K562 (cell line): ENCODE results near the gene RPH3AL. TPM values are rescaled to one million over a fixed set of nuclear protein-coding genes. Genes with fewer than 3 reads are reported as not detected.
A peak's percentile ranks its signal among the peaks of the same experiment; 100 is the strongest.

Experiments
- ATAC-seq: fragments of 200-7000 bp; cut with Tn5 transposase; 3 replicates; pipeline ENCODE4 v1.9.1; 2020; ENCODE audit warnings: moderate library complexity
- BruUV-seq: library from RNA; stranded (reverse); fragments of 400-500 nt; replicated peaks from 2 replicates; lab custom pipeline; 2021; lab: Mats Ljungman, UMichigan
- CTCF ChIA-PET: fragments of 300-600 bp; formaldehyde crosslinking; extraction: SDS; loops from one replicate; lab custom pipeline; 2021; ENCODE audit warnings: low intra/inter-chr PET ratio; lab: Yijun Ruan, JAX
- POLR2A ChIA-PET: fragments of 300-600, 350-650 bp; sonication (Branson Sonifier 250); formaldehyde crosslinking; extraction: SDS; loops from one replicate; lab custom pipeline; 2021; ENCODE audit warnings: antibody characterized with exemption, inconsistent platforms; lab: Yijun Ruan, JAX
- DNase-seq, 4 experiments: peaks; one replicate each; pipeline versions ENCODE4 v3.0.0 to v3.0.0-alpha.2; 2011 to 2018; ENCODE audit warnings: low spot score in 3 of 4, mixed read lengths in 3 of 4; ENCODE audit errors: extremely low read depth in 1 of 4
- FAIRE-seq: peaks from 2 replicates; lab custom pipeline; 2011; peaks lifted over from hg19 to GRCh38; lab: Jason Lieb, UNC
- H2AFZ ChIP-seq: 2 replicates; pipeline ENCODE4 v1.6.0; 2011; ENCODE audit warnings: low read depth, low read length, control low read depth, inconsistent platforms
- H3K27ac ChIP-seq: fragments of 200-600 bp; 3 replicates; pipeline ENCODE4 v1.8.0; 2011; ENCODE audit warnings: low read depth, mild to moderate bottlenecking, control low read depth, inconsistent platforms, low read length, moderate library complexity, mixed read lengths; ENCODE audit errors: extremely low read depth
- H3K27me3 ChIP-seq, 2 experiments: fragments of 300-600 bp in 1 of 2; 2 replicates in 1 of 2; 3 replicates in 1 of 2; pipeline versions ENCODE4 v1.6.0 to v1.8.0; 2011; ENCODE audit warnings: inconsistent platforms in 2 of 2, low read length in 2 of 2, mild to moderate bottlenecking in 1 of 2, mixed read lengths in 1 of 2, moderate library complexity in 1 of 2; ENCODE audit not compliant: control insufficient read depth in 2 of 2, insufficient read depth in 2 of 2
- H3K36me3 ChIP-seq: fragments of 300-600 bp; 3 replicates; pipeline ENCODE4 v1.8.0; 2011; ENCODE audit warnings: mild to moderate bottlenecking, low read length, inconsistent platforms; ENCODE audit not compliant: control insufficient read depth, insufficient read depth
- H3K4me1 ChIP-seq, 2 experiments: fragments of 200-600 bp in 1 of 2; replicated peaks in 1 of 2; 2 replicates in 1 of 2; 3 replicates in 1 of 2; pipeline versions ENCODE4 v1.5.1 to v1.8.0; 2011; ENCODE audit warnings: inconsistent platforms in 2 of 2, low read length in 2 of 2, mild to moderate bottlenecking in 1 of 2, mixed read lengths in 1 of 2, moderate library complexity in 1 of 2; ENCODE audit not compliant: control insufficient read depth in 2 of 2, insufficient read depth in 2 of 2
- H3K4me2 ChIP-seq: 2 replicates; pipeline ENCODE4 v1.6.1; 2011; ENCODE audit warnings: low read length, control low read depth, inconsistent platforms, mixed read lengths; ENCODE audit not compliant: insufficient read depth
- H3K4me3 ChIP-seq: fragments of 200-600 bp; sonication (generic), shearing (Covaris generic); 2 replicates; pipeline ENCODE4 v1.5.1; 2016; ENCODE audit warnings: control low read depth, inconsistent platforms
- H3K79me2 ChIP-seq: fragments of 200-600 bp; 3 replicates; pipeline ENCODE4 v1.8.0; 2011; ENCODE audit warnings: low read length, inconsistent platforms; ENCODE audit not compliant: control insufficient read depth, insufficient read depth
- H3K9ac ChIP-seq, 2 experiments: 2 replicates each; pipeline versions ENCODE4 v1.6.0 to v1.6.1; 2011; ENCODE audit warnings: low read depth in 2 of 2, low read length in 2 of 2, control low read depth in 1 of 2, inconsistent platforms in 1 of 2, mild to moderate bottlenecking in 1 of 2, mixed read lengths in 1 of 2; ENCODE audit not compliant: insufficient read depth in 1 of 2
- H3K9me1 ChIP-seq: one replicate; pipeline ENCODE4 v1.6.0; 2011; ENCODE audit warnings: inconsistent platforms, mild to moderate bottlenecking, low read length, moderate library complexity; ENCODE audit not compliant: control insufficient read depth, insufficient read depth
- H3K9me3 ChIP-seq: replicated peaks from 2 replicates; pipeline ENCODE4 v1.5.1; 2011; ENCODE audit warnings: low read depth, low read length, inconsistent platforms; ENCODE audit not compliant: control insufficient read depth, insufficient read depth
- H4K20me1 ChIP-seq: replicated peaks from 2 replicates; pipeline ENCODE4 v1.6.1; 2011; ENCODE audit warnings: low read length, inconsistent platforms, mixed read lengths; ENCODE audit not compliant: control insufficient read depth, insufficient read depth
- RBM25 ChIP-seq: fragments of 200-400 bp; formaldehyde crosslinking; IDR thresholded peaks from 2 replicates; pipeline ENCODE4 v1.6.1; 2018; ENCODE audit warnings: low read length, low read depth, moderate library complexity; ENCODE audit not compliant: severe bottlenecking
- ZNF431 ChIP-seq: sonication (generic); formaldehyde crosslinking; IDR thresholded peaks from 2 replicates; pipeline ENCODE4 v1.8.0; 2022; ENCODE audit warnings: mild to moderate bottlenecking, missing genetic modification reagents
- WGBS: fragments of 100-300 bp; shearing (Covaris generic); methylation state at CpG from one replicate; pipeline ENCODE4 v1.1.6; 2016; ENCODE audit warnings: low coverage, mixed read lengths; ENCODE audit not compliant: insufficient coverage; ENCODE audit errors: missing lambda C conversion rate; 5-methylcytosine and 5-hydroxymethylcytosine counted together
- in situ Hi-C: fragments of 300-500 bp; cut with MboI; formaldehyde crosslinking; loops from 4 replicates; pipeline ENCODE4 v1.15.0; 2018; ENCODE audit warnings: inconsistent platforms, mixed read lengths
- intact Hi-C: fragments of 100-400 bp; cut with micrococcal nuclease; formaldehyde crosslinking; loops from 2 replicates; pipeline ENCODE4 v1.14.2; 2022
- polyA plus RNA-seq, 8 experiments: library from polyadenylated mRNA; depleted of rRNA in 4 of 8; stranded (reverse) in 5 of 8; unstranded in 3 of 8; fragments of >200 nt; fragmentation: Nextera tagmentation in 2 of 8; fragmentation: Illumina TruSeq in 1 of 8; extraction: Ambion mirVana in 2 of 8; extraction: Trizol in 1 of 8; gene quantifications; 2 replicates each; pipeline versions ENCODE4 v1.2.1 to v1.2.3, GENCODE V29; 2011 to 2014; ENCODE audit warnings: inconsistent platforms in 1 of 8, missing spikeins in 1 of 8
- total RNA-seq, 7 experiments: library from RNA; depleted of rRNA in 6 of 7; stranded (reverse); fragments of >200 nt in 6 of 7; fragmentation: Illumina TruSeq in 2 of 7; extraction: Trizol in 2 of 7; gene quantifications; 2 replicates each; pipeline versions ENCODE4 v1.2.1 to v1.2.3, GENCODE V29; 2011 to 2021; ENCODE audit warnings: low replicate concordance in 1 of 7
- TF ChIP-seq, protein P1 (sequence below), 2 experiments: fragments of 450-650 bp; IDR thresholded peaks; 2 replicates each; pipeline ENCODE4 v1.6.1; 2016

Gene RPH3AL
- total and polyA plus RNA-seq, 9 of the 15 experiments (the other 6 are each of a cell fraction or from before 2014, with no cell fraction given) = 0.18 to 1.7 (median 0.39) TPM

DNA sequence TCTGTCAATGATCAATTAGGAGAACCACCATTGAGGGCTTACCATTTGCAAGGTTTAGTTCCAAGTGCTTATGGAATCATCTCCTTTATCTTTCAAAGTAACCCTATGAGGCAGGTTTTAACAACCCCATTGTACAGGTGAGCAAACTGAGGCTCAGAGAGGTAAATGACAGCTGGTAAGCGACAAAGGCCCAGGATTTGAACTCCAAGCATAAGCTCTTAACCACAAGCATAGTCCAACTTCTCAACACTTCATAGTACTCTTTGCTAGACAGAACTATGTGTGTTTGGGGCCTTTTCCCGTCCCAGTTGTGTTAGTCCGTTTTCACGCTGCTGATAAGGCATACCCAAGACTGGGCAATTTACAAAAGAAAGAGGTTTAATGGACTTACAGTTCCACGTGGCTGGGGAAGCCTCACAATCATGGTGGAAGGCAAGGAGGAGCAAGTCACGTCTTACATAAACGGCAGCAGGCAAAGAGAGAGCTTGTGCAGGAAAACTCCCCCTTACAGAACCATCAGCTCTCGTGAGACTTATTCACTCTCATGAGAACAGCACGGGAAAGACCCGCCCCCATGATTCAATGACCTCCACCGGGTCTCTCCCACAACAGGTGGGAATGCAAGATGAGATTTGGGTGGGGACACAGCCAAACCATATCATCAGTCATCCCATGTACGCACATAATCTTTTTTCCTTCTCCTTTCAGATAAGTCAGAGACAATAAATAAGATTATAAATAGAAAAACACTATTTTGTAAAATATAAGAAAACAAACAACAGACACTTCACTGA is 6.4 kb downstream of the RPH3AL start:
- H3K36me3 ChIP-seq = no peaks in the 10 kb centered on the region
- 0% methylated on average over 12 of the region's 12 CpGs for WGBS
- FAIRE-seq (no peak), ATAC-seq (no peak), DNase-seq (no peak)
- no peaks in the 10 kb centered on the region for H3K79me2 ChIP-seq
- no peak overlapping the region for H3K27ac ChIP-seq
- H3K9me3 ChIP-seq = no peaks in the 10 kb centered on the region
- CTCF ChIA-PET = no interaction called here
- no peak overlapping the region for H2AFZ ChIP-seq
- no TSS peak for BruUV-seq
- no peak overlapping the region for H3K4me2 ChIP-seq
- H3K4me3 ChIP-seq = no peak overlapping the region
- TF ChIP-seq ZNF431 (CRISPR knock-in tag) (peak; percentile 51; the same call in 1 of the 2 replicates), RBM25 (peak; percentile 65)
- TF ChIP-seq, protein P1, sequence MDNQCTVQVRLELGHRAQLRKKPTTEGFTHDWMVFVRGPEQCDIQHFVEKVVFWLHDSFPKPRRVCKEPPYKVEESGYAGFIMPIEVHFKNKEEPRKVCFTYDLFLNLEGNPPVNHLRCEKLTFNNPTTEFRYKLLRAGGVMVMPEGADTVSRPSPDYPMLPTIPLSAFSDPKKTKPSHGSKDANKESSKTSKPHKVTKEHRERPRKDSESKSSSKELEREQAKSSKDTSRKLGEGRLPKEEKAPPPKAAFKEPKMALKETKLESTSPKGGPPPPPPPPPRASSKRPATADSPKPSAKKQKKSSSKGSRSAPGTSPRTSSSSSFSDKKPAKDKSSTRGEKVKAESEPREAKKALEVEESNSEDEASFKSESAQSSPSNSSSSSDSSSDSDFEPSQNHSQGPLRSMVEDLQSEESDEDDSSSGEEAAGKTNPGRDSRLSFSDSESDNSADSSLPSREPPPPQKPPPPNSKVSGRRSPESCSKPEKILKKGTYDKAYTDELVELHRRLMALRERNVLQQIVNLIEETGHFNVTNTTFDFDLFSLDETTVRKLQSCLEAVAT (IDR thresholded peaks at IDR 0.05) = no peak
- TF ChIP-seq, all 486 proteins: peak for 2
- Histone ChIP-seq H4K20me1 (no peaks in the 10 kb centered on the region), H3K9me1 (no peaks in the 10 kb centered on the region), H3K4me1 (no peaks in the 10 kb centered on the region), H3K9ac (no peak overlapping the region), H3K27me3 (peaks cover 0 to 6% of the 10 kb centered on the region in 2 experiments; a peak in 2 of 5 replicates)
- POLR2A ChIA-PET = no interaction called here
- intact Hi-C loops = no loop called here
- in situ Hi-C loops = no loop called here
